ENCODE data around the gene SEC24D.
A peak's percentile ranks its signal among the peaks of the same experiment; 100 is the strongest.
"Not testable (repeated sequence)": the region's sequence is repeated elsewhere in the genome, so short reads cannot be mapped to it uniquely, and the experiment has no call there.

The SEC24D gene

DNA sequence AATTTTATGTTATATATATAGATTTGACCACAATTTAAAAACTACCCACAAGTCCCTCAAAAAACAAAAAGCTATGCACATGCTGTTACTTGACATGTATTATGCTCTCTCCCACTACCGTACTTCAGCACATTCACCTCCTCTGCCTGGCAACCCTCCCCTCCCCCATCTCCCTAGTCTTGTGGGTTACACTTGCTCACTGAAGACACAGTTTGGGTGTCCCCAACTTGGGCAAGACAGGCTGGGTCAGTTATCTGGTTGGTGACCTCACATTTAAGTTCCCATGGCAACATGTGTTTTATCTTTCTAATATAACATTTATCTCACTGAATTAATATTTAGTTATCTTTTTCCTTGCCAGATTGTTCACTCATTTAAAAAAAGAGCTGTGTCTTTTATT, 32.7 kb downstream of the SEC24D start:
- no peak for FAIRE-seq

- FAIRE-seq = no peak
Observed at GRCh38 chr4:118801895-118802575, 33.9 kb downstream of the SEC24D start.

GRCh38 chr4:118799231-118799942, 36.5 kb downstream of the SEC24D start:
- FAIRE-seq = no peak

DNA sequence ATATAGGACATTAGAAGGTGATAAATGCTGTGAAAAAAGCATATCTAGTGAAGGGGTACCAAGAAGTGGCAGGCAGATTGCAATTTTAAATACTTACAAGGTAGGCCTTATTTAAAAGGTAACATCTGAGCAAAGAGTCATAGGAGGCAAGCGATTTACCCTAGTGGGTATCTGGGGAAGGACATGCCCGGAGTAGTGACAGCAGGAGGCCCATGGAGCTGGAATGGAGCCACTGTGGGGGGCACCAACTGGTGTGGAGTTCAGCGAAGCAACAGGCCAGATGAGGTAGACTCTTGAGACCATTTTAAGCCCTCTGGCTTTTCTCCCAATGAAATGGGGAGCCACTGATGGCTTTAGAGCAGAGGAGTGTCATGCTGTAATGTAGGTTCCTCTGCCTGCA, 37.3 kb downstream of the SEC24D start:
- FAIRE-seq = no peak

GRCh38 chr4:118797558-118798142, 38.3 kb downstream of the SEC24D start:
- FAIRE-seq = peak; percentile 43

DNA sequence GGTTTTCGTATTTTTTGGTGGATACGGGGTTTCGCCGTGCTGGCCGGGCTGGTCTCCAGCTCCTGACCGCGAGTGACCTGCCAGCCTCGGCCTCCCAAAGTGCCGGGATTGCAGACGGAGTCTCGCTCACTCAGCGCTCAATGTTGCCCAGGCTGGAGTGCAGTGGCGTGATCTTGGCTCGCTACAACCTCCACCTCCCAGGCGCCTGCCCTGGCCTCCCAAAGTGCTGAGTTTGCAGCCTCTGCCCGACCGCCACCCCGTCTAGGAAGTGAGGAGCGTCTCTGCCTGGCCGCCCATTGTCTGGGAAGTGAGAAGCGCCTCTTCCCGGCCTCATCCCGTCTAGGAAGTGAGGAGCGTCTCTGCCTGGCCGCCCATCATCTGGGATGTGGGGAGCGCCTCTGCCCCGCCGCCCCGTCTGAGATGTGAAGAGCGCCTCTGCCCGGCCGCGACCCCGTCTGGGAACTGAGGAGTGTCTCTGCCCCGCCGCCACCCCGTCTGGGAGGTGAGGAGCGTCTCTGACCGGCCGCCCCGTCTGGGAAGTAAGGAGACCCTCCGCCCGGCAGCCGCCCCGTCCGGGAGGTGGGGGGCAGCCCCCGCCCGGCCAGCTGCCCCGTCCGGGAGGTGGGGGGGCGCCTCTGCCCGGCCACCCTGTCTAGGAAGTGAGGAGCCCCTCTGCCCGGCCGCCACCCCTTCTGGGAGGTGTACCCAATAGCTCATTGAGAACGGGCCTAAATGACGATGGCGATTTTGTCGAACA, 44.1 kb downstream of the SEC24D start:
- not testable (repeated sequence) for FAIRE-seq

- FAIRE-seq = no peak
Observed at GRCh38 chr4:118790544-118790943, 45.4 kb downstream of the SEC24D start.

- FAIRE-seq = no peak
Observed at GRCh38 chr4:118788911-118789310, 47.0 kb downstream of the SEC24D start.

- no peak for FAIRE-seq
Observed at GRCh38 chr4:118787844-118788380, 48.0 kb downstream of the SEC24D start.

DNA sequence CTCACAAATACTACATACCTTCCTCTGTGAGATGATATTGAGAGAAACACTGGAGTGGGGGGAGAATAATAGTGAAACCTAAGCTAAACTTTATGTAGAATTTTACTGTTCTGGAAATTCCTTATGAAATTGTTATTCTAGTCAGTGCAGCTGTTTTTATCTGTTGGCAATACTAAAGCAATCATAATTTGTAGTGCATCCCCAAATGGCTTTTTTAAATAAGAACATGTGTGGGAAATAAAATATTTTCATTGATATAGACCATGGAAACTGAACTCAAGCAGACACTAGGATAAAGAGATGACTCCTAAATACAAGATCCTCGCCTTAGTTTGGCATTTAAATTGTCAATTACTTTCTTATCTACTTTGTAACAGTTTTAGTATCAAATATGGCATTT, 51.1 kb downstream of the SEC24D start:
- no peak for FAIRE-seq

DNA sequence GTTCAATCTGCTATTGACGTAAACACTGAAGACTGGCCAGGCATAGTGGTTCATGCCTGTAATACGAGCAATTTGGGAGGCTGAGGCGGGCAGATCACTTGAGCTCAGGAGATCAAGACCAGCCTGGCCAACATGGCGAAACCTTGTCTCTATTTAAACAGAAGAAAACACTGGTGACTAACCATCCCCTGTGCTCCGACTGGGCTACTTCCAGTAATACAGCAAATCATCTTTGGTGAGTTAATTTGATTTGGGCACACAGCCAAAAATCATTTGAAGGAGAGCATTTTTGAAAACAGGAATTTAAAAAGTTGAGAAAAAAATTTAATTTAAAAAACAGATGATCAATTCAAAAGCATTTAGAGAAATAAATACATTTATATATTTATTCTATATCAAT, 52.0 kb downstream of the SEC24D start:
- FAIRE-seq = no peak

- not testable (repeated sequence) for FAIRE-seq
Observed at GRCh38 chr4:118782886-118783285, 53.0 kb downstream of the SEC24D start.

DNA sequence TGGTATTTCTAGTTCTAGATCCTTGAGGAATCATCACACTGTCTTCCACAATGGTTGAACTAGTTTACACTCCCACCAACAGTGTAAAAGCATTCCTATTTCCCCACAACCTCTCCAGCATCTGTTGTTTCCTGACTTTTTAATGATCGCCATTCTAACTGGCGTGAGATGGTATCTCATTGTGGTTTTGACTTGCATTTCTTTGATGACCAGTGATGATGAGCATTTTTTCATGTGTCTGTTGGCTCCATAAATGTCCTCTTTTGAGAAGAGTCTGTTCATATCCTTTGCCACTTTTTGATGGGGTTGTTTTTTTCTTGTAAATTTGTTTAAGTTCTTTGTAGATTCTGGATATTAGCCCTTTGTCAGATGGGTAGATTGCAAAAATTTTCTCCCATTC, 58.3 kb downstream of the SEC24D start:
- not testable (repeated sequence) for FAIRE-seq

DNA sequence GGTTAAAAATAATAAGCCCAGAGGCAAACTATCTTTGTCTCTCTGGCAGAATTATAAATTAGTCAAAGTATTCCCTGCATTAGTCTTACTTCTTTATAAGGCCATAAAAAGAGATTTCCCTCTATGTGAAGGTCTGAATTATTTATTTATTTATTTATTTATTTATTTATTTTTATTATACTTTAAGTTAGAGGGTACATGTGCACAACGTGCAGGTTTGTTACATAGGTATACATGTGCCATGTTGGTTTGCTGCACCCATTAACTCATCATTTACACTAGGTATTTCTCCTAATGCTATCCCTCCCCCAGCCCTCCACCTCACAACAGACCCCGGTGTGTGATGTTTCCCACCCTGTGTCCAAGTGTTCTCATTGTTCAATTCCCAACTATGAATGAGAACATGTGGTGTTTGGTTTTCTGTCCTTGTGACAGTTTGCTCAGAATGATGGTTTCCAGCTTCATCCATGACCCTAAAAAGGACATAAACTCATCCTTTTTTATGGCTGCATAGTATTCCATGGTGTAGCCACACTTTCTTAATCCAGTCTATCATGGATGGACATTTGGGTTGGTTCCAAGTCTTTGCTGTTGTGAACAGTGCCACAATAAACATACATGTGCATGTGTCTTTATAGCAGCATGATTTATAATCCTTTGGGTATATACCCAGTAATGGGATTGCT, 58.8 kb downstream of the SEC24D start:
- not testable (repeated sequence) for FAIRE-seq

GRCh38 chr4:118776157-118776954, 59.6 kb downstream of the SEC24D start:
- no peak for FAIRE-seq

DNA sequence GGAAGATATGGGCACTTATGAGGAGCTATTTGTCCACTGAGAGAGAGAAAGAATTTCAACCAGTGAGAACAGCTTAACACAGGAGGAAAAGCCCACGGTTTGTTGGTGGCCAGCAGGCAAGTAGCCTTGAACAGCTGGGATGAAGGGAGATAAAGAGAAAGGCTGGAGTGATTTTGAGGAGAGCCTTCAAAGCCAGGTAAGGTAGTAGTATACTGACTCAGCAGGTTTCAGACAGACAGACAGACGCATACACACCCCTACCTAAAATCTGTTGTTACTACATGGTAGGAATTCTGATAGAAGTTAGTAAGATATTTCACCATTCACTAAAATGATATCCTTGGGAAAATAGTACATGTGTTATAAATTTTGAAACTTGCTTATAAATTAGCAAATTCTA, 60.5 kb downstream of the SEC24D start:
- FAIRE-seq = no peak

DNA sequence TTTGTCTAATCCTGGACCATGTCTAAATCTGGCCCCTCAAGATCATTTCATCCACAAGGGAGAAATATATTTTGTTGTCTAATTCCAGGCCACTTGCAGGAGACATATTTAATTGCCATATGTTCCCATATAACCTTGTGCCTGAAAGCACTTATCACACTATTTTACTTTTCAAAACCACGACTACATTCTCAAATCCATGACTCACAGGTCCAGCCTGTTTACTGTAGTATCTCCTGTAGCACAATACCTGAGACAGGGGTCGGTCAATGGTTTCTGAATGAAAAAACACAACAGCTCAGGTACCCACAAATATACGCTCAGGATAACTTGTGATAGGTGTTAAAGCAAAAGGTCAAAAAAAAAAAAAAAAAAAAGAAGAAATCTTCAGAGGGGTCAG, 60.9 kb downstream of the SEC24D start:
- FAIRE-seq = no peak

GRCh38 chr4:118774321-118774720, 61.6 kb downstream of the SEC24D start:
- no peak for FAIRE-seq

DNA sequence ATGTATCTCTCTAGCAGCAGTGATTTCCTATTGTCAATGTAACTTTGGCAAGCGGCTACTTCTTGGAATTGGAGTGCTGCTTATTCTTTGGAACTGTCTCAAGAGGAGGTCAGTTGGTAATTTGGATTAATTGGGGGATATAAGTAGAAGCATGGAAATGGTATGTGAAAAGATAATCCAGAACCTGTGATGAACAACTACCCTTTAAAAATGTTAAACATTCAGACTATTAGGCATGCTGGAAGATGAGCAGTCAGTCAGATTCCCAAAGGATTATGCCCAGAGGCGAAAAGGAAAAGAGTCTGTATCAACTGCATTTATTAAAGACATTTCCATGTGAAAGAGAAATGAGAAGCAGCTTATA, 62.5 kb downstream of the SEC24D start:
- no peak for FAIRE-seq

DNA sequence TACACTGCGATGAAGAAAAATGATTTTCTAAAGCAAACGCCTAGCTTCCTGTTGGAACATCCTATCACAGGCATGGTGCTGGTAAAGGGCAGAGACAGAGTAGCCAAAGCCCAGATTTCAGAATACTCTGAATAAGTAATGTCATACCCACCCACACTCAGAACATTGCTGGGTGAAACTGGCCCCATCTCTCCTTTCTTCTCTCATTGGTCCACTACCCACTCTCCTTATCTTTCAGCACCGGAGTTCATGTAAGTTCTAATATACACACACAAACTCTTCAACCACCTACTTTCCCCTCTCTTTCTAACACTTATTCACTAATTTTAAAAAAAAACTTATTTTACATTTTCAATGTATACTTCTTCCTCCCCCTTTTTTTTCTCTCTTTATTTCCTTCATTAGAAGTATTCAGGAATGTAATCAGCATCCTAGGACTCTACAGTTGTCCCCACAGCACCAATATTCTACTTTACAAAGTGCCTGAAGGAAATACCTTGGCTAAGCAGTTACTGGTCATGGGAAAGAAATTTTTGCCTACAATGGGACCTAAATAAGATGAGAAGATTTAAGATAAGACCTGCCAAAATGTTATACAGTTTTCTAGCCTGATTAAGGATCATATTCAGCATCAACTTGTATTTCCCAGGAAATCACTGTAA, 63.0 kb downstream of the SEC24D start:
- no peak for FAIRE-seq

DNA sequence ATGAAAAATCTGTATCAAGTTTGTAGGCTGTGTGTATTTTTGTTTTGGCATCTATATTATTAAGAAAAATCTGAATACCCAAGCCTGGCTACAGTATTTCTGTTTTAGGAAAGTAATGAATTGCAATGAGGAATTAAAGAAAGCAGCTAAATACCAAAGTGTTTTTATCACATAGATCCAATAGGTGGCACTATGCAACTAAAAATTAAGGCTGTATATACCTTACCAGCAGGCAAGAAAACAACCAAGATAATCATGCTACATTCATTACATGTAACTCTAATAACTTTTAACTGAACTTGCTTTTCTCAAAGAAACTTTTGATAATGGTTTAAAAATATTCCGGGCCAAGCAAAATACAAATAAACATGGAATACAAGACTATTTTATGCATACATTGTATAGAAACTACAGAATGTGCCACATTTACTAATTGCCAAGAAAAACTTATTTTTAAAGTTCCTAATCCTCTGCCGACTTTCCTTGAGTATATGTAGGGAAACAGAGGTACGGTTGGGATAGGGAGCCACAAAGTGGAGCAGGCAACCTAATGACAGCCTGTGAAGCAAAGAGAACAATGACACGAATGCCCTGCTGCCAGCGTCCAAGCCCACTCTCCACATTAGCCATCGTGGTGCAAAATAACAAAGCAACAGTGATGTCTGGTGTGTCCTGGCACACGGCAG, 63.7 kb downstream of the SEC24D start:
- FAIRE-seq = peak; percentile 98
